HepG2 (cell line): ENCODE measurements around the gene PPP2R5C. TPM values are rescaled to one million over a fixed set of nuclear protein-coding genes. Genes with fewer than 3 reads are reported as not detected.
A peak's percentile ranks its signal among the peaks of the same experiment; 100 is the strongest.

ENCODE experiments used
- ARHGAP35 ChIP-seq: sonication (generic); formaldehyde crosslinking; IDR thresholded peaks from 2 replicates; pipeline ENCODE4 v1.9.0; 2022; ENCODE audit warnings: mild to moderate bottlenecking, inconsistent platforms, moderate library complexity, missing genetic modification reagents, borderline replicate concordance
- CBX1 ChIP-seq: IDR thresholded peaks from one replicate; pipeline ENCODE4 v1.6.1; 2016; ENCODE audit warnings: antibody characterized with exemption, low read depth
- CEBPB ChIP-seq: IDR thresholded peaks from 2 replicates; pipeline ENCODE4 v1.6.1; 2011; ENCODE audit warnings: low read depth, low read length, improper control_type of control experiment, borderline replicate concordance
- ELF4 ChIP-seq: sonication (generic); formaldehyde crosslinking; IDR thresholded peaks from 2 replicates; pipeline ENCODE4 v1.5.0; 2020; ENCODE audit warnings: missing genetic modification reagents, mild to moderate bottlenecking, moderate library complexity, borderline replicate concordance
- GABPB1 ChIP-seq: IDR thresholded peaks from 2 replicates; pipeline ENCODE4 v1.6.1; 2016; ENCODE audit warnings: mild to moderate bottlenecking, missing genetic modification reagents, moderate library complexity, missing compliant biosample characterization
- HDAC1 ChIP-seq: sonication (generic); formaldehyde crosslinking; IDR thresholded peaks from 2 replicates; pipeline ENCODE4 v1.5.1; 2020; ENCODE audit warnings: mild to moderate bottlenecking, missing genetic modification reagents
- HES4 ChIP-seq: sonication (generic); formaldehyde crosslinking; IDR thresholded peaks from 2 replicates; pipeline ENCODE4 v1.9.0; 2021; ENCODE audit warnings: mild to moderate bottlenecking, missing genetic modification reagents, borderline replicate concordance
- HMGXB4 ChIP-seq, 2 experiments: sonication (generic) in 1 of 2; formaldehyde crosslinking in 1 of 2; IDR thresholded peaks; 2 replicates each; pipeline versions ENCODE4 v1.4.0 to v1.6.1; 2018 to 2020; ENCODE audit warnings: missing genetic modification reagents in 2 of 2, borderline replicate concordance in 1 of 2, low read depth in 1 of 2, mild to moderate bottlenecking in 1 of 2, missing biosample characterization in 1 of 2
- HOXD1 ChIP-seq: sonication (generic); formaldehyde crosslinking; IDR thresholded peaks from 2 replicates; pipeline ENCODE4 v1.5.0; 2020; ENCODE audit warnings: missing genetic modification reagents
- ISX ChIP-seq: sonication (generic); formaldehyde crosslinking; conservative IDR thresholded peaks from 2 replicates; pipeline ENCODE4 v1.5.0; 2020; ENCODE audit warnings: missing genetic modification reagents
- KDM5B ChIP-seq: sonication (generic); formaldehyde crosslinking; IDR thresholded peaks from 2 replicates; pipeline ENCODE4 v1.4.0; 2020; ENCODE audit warnings: missing genetic modification reagents, mild to moderate bottlenecking, borderline replicate concordance
- NR3C1 ChIP-seq: sonication (generic); formaldehyde crosslinking; IDR thresholded peaks from 2 replicates; pipeline ENCODE4 v1.4.0; 2020; ENCODE audit warnings: missing genetic modification reagents
- POLR2AphosphoS2 ChIP-seq: IDR thresholded peaks from 2 replicates; pipeline ENCODE4 v1.6.1; 2011; ENCODE audit warnings: low read depth, low read length, improper control_type of control experiment
- SAP130 ChIP-seq: IDR thresholded peaks from 2 replicates; pipeline ENCODE4 v1.6.1; 2016; ENCODE audit warnings: low read depth
- TEAD3 ChIP-seq: optimal IDR thresholded peaks from 2 replicates; pipeline ENCODE3; 2016; ENCODE audit warnings: borderline replicate concordance
- THRA ChIP-seq: sonication (generic); formaldehyde crosslinking; IDR thresholded peaks from 2 replicates; pipeline ENCODE4 v1.4.0; 2020; ENCODE audit warnings: missing genetic modification reagents, borderline replicate concordance
- ZFP36 ChIP-seq: fragments of 150-350 bp; IDR thresholded peaks from 2 replicates; pipeline ENCODE4 v1.6.1; 2018; ENCODE audit warnings: borderline replicate concordance, low read length, low read depth; ENCODE audit not compliant: partially characterized antibody
- ZKSCAN1 ChIP-seq: fragments of 150-350 bp; IDR thresholded peaks from 2 replicates; pipeline ENCODE4 v1.6.1; 2014; ENCODE audit warnings: low read length
- ZNF136 ChIP-seq: sonication (generic); formaldehyde crosslinking; IDR thresholded peaks from 2 replicates; pipeline ENCODE4 v1.8.1; 2022; ENCODE audit warnings: low read depth, mild to moderate bottlenecking, moderate library complexity, missing genetic modification reagents
- ZNF253 ChIP-seq: sonication (generic); formaldehyde crosslinking; IDR thresholded peaks from 2 replicates; pipeline ENCODE4 v1.8.0; 2022; ENCODE audit warnings: mild to moderate bottlenecking, missing genetic modification reagents, borderline replicate concordance
- ZNF280B ChIP-seq: sonication (generic); formaldehyde crosslinking; IDR thresholded peaks from 2 replicates; pipeline ENCODE4 v1.5.0; 2020; ENCODE audit warnings: missing genetic modification reagents, mild to moderate bottlenecking, borderline replicate concordance
- ZNF451 ChIP-seq: sonication (generic); formaldehyde crosslinking; IDR thresholded peaks from 2 replicates; pipeline ENCODE4 v1.5.0; 2020; ENCODE audit warnings: mild to moderate bottlenecking, missing genetic modification reagents
- ZNF556 ChIP-seq: sonication (generic); formaldehyde crosslinking; IDR thresholded peaks from 2 replicates; pipeline ENCODE4 v1.4.0; 2020; ENCODE audit warnings: mild to moderate bottlenecking, missing genetic modification reagents, borderline replicate concordance
- ZNF740 ChIP-seq: sonication (generic); formaldehyde crosslinking; IDR thresholded peaks from 2 replicates; pipeline ENCODE4 v1.4.0; 2020; ENCODE audit warnings: missing genetic modification reagents
- ZNF749 ChIP-seq: sonication (generic); formaldehyde crosslinking; IDR thresholded peaks from 2 replicates; pipeline ENCODE4 v1.8.0; 2022; ENCODE audit warnings: mild to moderate bottlenecking, missing genetic modification reagents, moderate library complexity, borderline replicate concordance
- polyA plus RNA-seq, 8 experiments: library from polyadenylated mRNA; depleted of rRNA in 3 of 8; stranded (reverse) in 7 of 8; unstranded in 1 of 8; fragments of >200 nt; fragmentation: Illumina TruSeq in 4 of 8; extraction: Trizol in 4 of 8; gene quantifications; 2 replicates each; pipeline versions ENCODE4 v1.2.1 to v1.2.3, GENCODE V29; 2011 to 2016; ENCODE audit warnings: low read depth in 4 of 8, missing spikeins in 1 of 8, mixed read lengths in 1 of 8; ENCODE audit not compliant: insufficient read depth in 1 of 8
- total RNA-seq, 5 experiments: library from RNA; depleted of rRNA; stranded (reverse); fragments of >200 nt; fragmentation: Illumina TruSeq; extraction: Trizol; gene quantifications; 2 replicates each; pipeline ENCODE4 v1.2.3, GENCODE V29; 2016; ENCODE audit warnings: low read depth in 1 of 5

The PPP2R5C gene
- total and polyA plus RNA-seq, 2 of the 13 experiments (the other 11 are each of a cell fraction or from before 2014, with no cell fraction given): 74.3 to 78.5 TPM

- TF ChIP-seq HMGXB4 (CRISPR knock-in tag; IDR thresholded peaks at IDR 0.05; ENCODE audit: borderline replicate concordance in 1 of 2, low read depth in 1 of 2) (peak; percentile 26 to 72; a peak in 2 of 4 replicates), ZNF280B (CRISPR knock-in tag) (peak; percentile 86; the same call in 1 of the 2 replicates), THRA (CRISPR knock-in tag) (peak; percentile 51; the same call in 1 of the 2 replicates), KDM5B (peak; percentile 89; the same call in 1 of the 2 replicates), HOXD1 (CRISPR knock-in tag) (peak; percentile 62; the same call in 1 of the 2 replicates), ZNF556 (CRISPR knock-in tag) (no peak), POLR2AphosphoS2 (no peak), ZNF451 (CRISPR knock-in tag) (no peak), ZKSCAN1 (peak; percentile 27; the same call in 1 of the 2 replicates), ZNF749 (CRISPR knock-in tag) (0 out of 2 replicates have a peak, but pooled peaks have one; percentile 59), TEAD3 (peak; percentile 88), ISX (no peak), GABPB1 (CRISPR knock-in tag) (peak; percentile 88), ARHGAP35 (CRISPR knock-in tag) (no peak), CBX1 (peak; percentile 87), ZNF740 (CRISPR knock-in tag) (no peak), NR3C1 (CRISPR knock-in tag) (no peak), ELF4 (CRISPR knock-in tag) (peak; percentile 30; the same call in 1 of the 2 replicates), HDAC1 (CRISPR knock-in tag) (peak; percentile 92), ZFP36 (no peak), ZNF253 (no peak), CEBPB (peak; percentile 100), SAP130 (peak; percentile 98), HES4 (CRISPR knock-in tag) (peak; percentile 93; the same call in 1 of the 2 replicates), ZNF136 (CRISPR knock-in tag) (0 out of 2 replicates have a peak, but pooled peaks have one; percentile 25)
Measured at GRCh38 chr14:101947904-101948665, 186.6 kb downstream of the PPP2R5C start (continued).
